ENCODE data around the gene ZDHHC7. TPM values are rescaled to one million over a fixed set of nuclear protein-coding genes. Genes with fewer than 3 reads are reported as not detected.

Gene ZDHHC7
- total RNA-seq, 1 donor from 2014 or later = 61.4 TPM

Other genes with a start within 250 kb of the ZDHHC7 start
- 5.8 and 13.7 TPM in 2 replicates for gene CRISPLD2, start 191.6 kb downstream of the ZDHHC7 start, total RNA-seq
- gene KIAA0513, start 16.3 kb upstream of the ZDHHC7 start, total RNA-seq = 6.8 and 12.5 TPM in 2 replicates
- gene CIBAR2, start 100.9 kb upstream of the ZDHHC7 start, total RNA-seq = not detected in 2 replicates